HCT116 (cell line): ENCODE measurements around the gene SLTM. TPM values are rescaled to one million over a fixed set of nuclear protein-coding genes. Genes with fewer than 3 reads are reported as not detected.
"Not testable (repeated sequence)": the region's sequence is repeated elsewhere in the genome, so short reads cannot be mapped to it uniquely, and the experiment has no call there.

Experiments
- ATAC-seq: fragments of 200-7000 bp; cut with Tn5 transposase; 2 replicates; pipeline ENCODE4 v1.9.1; 2020; ENCODE audit warnings: mild to moderate bottlenecking, moderate library complexity
- BruUV-seq: library from RNA; stranded (reverse); fragments of 400-500 nt; replicated peaks from 2 replicates; lab custom pipeline; 2021; lab: Mats Ljungman, UMichigan
- CTCF ChIA-PET: fragments of 300-600 bp; sonication (Branson Sonifier 250); formaldehyde crosslinking; loops from one replicate; lab custom pipeline; 2021; ENCODE audit warnings: antibody characterized with exemption; lab: Charles Lee
- POLR2A ChIA-PET: fragments of 300-600, 350-600 bp; sonication (Branson Sonifier 250); formaldehyde crosslinking; loops from one replicate; lab custom pipeline; 2021; ENCODE audit warnings: antibody characterized with exemption; lab: Charles Lee
- RAD21 ChIA-PET, 2 experiments: fragments of 300-600 bp; sonication (Branson Sonifier 250); formaldehyde crosslinking; loops; one replicate each; lab custom pipeline; 2023; ENCODE audit warnings: low total read pairs in 2 of 2; ENCODE audit not compliant: uncharacterized antibody in 2 of 2, unreplicated experiment in 2 of 2, low non-redundant PET in 1 of 2; lab: Charles Lee
- DNase-seq: peaks from one replicate; pipeline ENCODE4 v3.0.0-alpha.2; 2010; ENCODE audit warnings: low read depth, low spot score
- H2AFZ ChIP-seq: fragments of 200-600 bp; shearing (Covaris generic), sonication (generic); 2 replicates; pipeline ENCODE4 v1.6.1; 2017; ENCODE audit warnings: low read depth, mixed run types, mixed read lengths, antibody characterized with exemption, low read length; ENCODE audit not compliant: poor library complexity, severe bottlenecking
- H3K27ac ChIP-seq: 2 replicates; pipeline ENCODE4 v1.5.1; 2012; ENCODE audit warnings: low read depth, low read length
- H3K27me3 ChIP-seq: fragments of 200-600 bp; sonication (generic); 2 replicates; pipeline ENCODE4 v1.6.1; 2016; ENCODE audit warnings: mixed run types, low read length, mixed read lengths; ENCODE audit not compliant: insufficient read depth
- H3K36me3 ChIP-seq, 2 experiments: fragments of 200-500 bp in 1 of 2; fragments of 200-600 bp in 1 of 2; sonication (Bioruptor generic) in 1 of 2; sonication (generic) in 1 of 2; 2 replicates each; pipeline versions ENCODE4 v1.5.1 to v1.6.1; 2014 to 2016; ENCODE audit warnings: low read length in 2 of 2, inconsistent platforms in 1 of 2, mixed read lengths in 1 of 2, mixed run types in 1 of 2; ENCODE audit not compliant: insufficient read depth in 2 of 2, control insufficient read depth in 1 of 2
- H3K4me1 ChIP-seq, 2 experiments: fragments of 200-600 bp in 1 of 2; sonication (generic) in 1 of 2; 2 replicates each; pipeline versions ENCODE4 v1.5.1 to v1.6.1; 2012 to 2017; ENCODE audit warnings: low read length in 2 of 2, inconsistent platforms in 1 of 2, mild to moderate bottlenecking in 1 of 2, mixed read lengths in 1 of 2, mixed run types in 1 of 2, moderate library complexity in 1 of 2; ENCODE audit not compliant: insufficient read depth in 2 of 2, control insufficient read depth in 1 of 2
- H3K4me2 ChIP-seq: fragments of 200-600 bp; sonication (generic); 2 replicates; pipeline ENCODE4 v1.6.1; 2017; ENCODE audit warnings: mixed run types, low read length, mixed read lengths
- H3K4me3 ChIP-seq, 2 experiments: fragments of 200-600 bp in 1 of 2; sonication (generic) in 1 of 2; replicated peaks in 1 of 2; 2 replicates each; pipeline ENCODE4 v1.5.1; 2011 to 2016; ENCODE audit warnings: low read length in 2 of 2, control low read depth in 1 of 2, low read depth in 1 of 2, mild to moderate bottlenecking in 1 of 2, mixed read lengths in 1 of 2, mixed run types in 1 of 2
- H3K79me2 ChIP-seq: fragments of 200-600 bp; sonication (generic); 2 replicates; pipeline ENCODE4 v1.6.1; 2017; ENCODE audit warnings: mild to moderate bottlenecking, mixed run types, low read length, moderate library complexity, mixed read lengths; ENCODE audit not compliant: insufficient read depth
- H3K9ac ChIP-seq: fragments of 200-600 bp; sonication (generic); 2 replicates; pipeline ENCODE4 v1.6.1; 2016; ENCODE audit warnings: low read length, mixed read lengths
- H3K9me2 ChIP-seq: fragments of 200-600 bp; sonication (generic), shearing (Covaris generic); 2 replicates; pipeline ENCODE4 v1.6.1; 2017; ENCODE audit warnings: mixed run types, mild to moderate bottlenecking, moderate library complexity; ENCODE audit not compliant: insufficient read depth
- H3K9me3 ChIP-seq, 2 experiments: fragments of 200-500 bp in 1 of 2; fragments of 200-600 bp in 1 of 2; sonication (Bioruptor generic) in 1 of 2; sonication (generic) in 1 of 2; 2 replicates each; pipeline ENCODE4 v1.6.1; 2014 to 2017; ENCODE audit warnings: low read length in 2 of 2, mixed read lengths in 2 of 2, inconsistent platforms in 1 of 2, low read depth in 1 of 2, mild to moderate bottlenecking in 1 of 2, mixed run types in 1 of 2, moderate library complexity in 1 of 2; ENCODE audit not compliant: control insufficient read depth in 1 of 2, insufficient read depth in 1 of 2
- H4K20me1 ChIP-seq: fragments of 200-600 bp; sonication (generic), shearing (Covaris generic); 2 replicates; pipeline ENCODE4 v1.6.1; 2017; ENCODE audit warnings: mixed run types, mild to moderate bottlenecking, moderate library complexity; ENCODE audit not compliant: insufficient read depth
- EZH2phosphoT487 ChIP-seq: fragments of 200-600 bp; IDR thresholded peaks from 2 replicates; pipeline ENCODE4 v1.6.1; 2018; ENCODE audit warnings: antibody characterized with exemption, borderline replicate concordance
- POLR2A ChIP-seq: IDR thresholded peaks from 2 replicates; pipeline ENCODE4 v1.7.0; 2011; ENCODE audit warnings: borderline replicate concordance; ENCODE audit not compliant: insufficient read depth, insufficient read length; ENCODE audit errors: extremely low read depth
- POLR2AphosphoS5 ChIP-seq: IDR thresholded peaks from 2 replicates; pipeline ENCODE4 v1.6.1; 2011; ENCODE audit warnings: mild to moderate bottlenecking, low read depth, low read length, moderate library complexity
- SP1 ChIP-seq: IDR thresholded peaks from 2 replicates; pipeline ENCODE4 v1.6.1; 2012; ENCODE audit warnings: low read depth
- SRF ChIP-seq: IDR thresholded peaks from 2 replicates; pipeline ENCODE4 v1.6.1; 2012; ENCODE audit warnings: low read depth
- TCF7L2 ChIP-seq: IDR thresholded peaks from 2 replicates; pipeline ENCODE4 v1.7.0; 2011; ENCODE audit warnings: borderline replicate concordance, inconsistent platforms; ENCODE audit not compliant: insufficient read depth, insufficient read length; ENCODE audit errors: extremely low read depth
- ZNF274 ChIP-seq: fragments of 200-500 bp; sonication (Bioruptor generic); IDR thresholded peaks from 2 replicates; pipeline ENCODE4 v1.6.1; 2014; ENCODE audit warnings: mild to moderate bottlenecking, low read depth, low read length, inconsistent platforms
- intact Hi-C: fragments of 100-400 bp; cut with micrococcal nuclease; formaldehyde crosslinking; loops from 2 replicates; pipeline ENCODE4 v1.10.0; 2022
- total RNA-seq: library from RNA; stranded (reverse); gene quantifications from one replicate; pipeline ENCODE4 v1.2.1, GENCODE V29; 2021; ENCODE audit not compliant: unreplicated experiment
- TF ChIP-seq, protein P1 (sequence below): IDR thresholded peaks from 2 replicates; pipeline ENCODE4 v1.6.1; 2012; ENCODE audit warnings: low read depth
- TF ChIP-seq, protein P2 (sequence below), 3 experiments: fragments of 200-600 bp in 1 of 3; sonication (generic) in 1 of 3; IDR thresholded peaks in 2 of 3; conservative IDR thresholded peaks in 1 of 3; 2 replicates each; pipeline ENCODE4 v1.5.1; 2012 to 2017; ENCODE audit warnings: low read depth in 2 of 3, low read length in 2 of 3, antibody characterized with exemption in 1 of 3, borderline replicate concordance in 1 of 3, control low read depth in 1 of 3, mild to moderate bottlenecking in 1 of 3, mixed read lengths in 1 of 3, mixed run types in 1 of 3, moderate library complexity in 1 of 3; ENCODE audit not compliant: insufficient read depth in 1 of 3

SLTM gene
- total RNA-seq, 1 experiment from 2014 or later = 88.7 TPM

DNA sequence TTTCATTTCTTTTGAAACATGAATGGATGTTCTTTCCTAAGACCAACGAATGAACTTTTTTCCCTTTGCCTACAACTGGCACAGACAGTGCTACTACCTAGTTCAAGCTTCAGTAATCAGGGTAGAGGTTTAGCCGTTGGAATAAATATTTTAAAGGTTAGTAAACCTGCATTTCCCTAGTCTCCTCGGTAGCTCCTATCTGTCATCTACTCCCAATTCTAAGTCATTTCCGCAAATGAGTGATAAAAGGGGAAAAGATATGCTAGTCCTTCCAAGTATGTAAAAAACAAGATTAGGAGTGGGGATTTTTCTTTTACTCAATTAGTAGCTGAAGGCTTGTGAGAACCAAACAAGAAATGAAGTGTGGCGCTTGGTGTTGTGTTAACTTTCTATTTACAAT lies 15.2 kb downstream of the SLTM start (continued):
- TF ChIP-seq, protein P1, sequence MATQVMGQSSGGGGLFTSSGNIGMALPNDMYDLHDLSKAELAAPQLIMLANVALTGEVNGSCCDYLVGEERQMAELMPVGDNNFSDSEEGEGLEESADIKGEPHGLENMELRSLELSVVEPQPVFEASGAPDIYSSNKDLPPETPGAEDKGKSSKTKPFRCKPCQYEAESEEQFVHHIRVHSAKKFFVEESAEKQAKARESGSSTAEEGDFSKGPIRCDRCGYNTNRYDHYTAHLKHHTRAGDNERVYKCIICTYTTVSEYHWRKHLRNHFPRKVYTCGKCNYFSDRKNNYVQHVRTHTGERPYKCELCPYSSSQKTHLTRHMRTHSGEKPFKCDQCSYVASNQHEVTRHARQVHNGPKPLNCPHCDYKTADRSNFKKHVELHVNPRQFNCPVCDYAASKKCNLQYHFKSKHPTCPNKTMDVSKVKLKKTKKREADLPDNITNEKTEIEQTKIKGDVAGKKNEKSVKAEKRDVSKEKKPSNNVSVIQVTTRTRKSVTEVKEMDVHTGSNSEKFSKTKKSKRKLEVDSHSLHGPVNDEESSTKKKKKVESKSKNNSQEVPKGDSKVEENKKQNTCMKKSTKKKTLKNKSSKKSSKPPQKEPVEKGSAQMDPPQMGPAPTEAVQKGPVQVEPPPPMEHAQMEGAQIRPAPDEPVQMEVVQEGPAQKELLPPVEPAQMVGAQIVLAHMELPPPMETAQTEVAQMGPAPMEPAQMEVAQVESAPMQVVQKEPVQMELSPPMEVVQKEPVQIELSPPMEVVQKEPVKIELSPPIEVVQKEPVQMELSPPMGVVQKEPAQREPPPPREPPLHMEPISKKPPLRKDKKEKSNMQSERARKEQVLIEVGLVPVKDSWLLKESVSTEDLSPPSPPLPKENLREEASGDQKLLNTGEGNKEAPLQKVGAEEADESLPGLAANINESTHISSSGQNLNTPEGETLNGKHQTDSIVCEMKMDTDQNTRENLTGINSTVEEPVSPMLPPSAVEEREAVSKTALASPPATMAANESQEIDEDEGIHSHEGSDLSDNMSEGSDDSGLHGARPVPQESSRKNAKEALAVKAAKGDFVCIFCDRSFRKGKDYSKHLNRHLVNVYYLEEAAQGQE = no peak
- TF ChIP-seq POLR2A (no peak), SP1 (no peak), POLR2AphosphoS5 (no peak), EZH2phosphoT487 (no peak), SRF (no peak), TCF7L2 (no peak), ZNF274 (no peak)
- TF ChIP-seq, protein P2, sequence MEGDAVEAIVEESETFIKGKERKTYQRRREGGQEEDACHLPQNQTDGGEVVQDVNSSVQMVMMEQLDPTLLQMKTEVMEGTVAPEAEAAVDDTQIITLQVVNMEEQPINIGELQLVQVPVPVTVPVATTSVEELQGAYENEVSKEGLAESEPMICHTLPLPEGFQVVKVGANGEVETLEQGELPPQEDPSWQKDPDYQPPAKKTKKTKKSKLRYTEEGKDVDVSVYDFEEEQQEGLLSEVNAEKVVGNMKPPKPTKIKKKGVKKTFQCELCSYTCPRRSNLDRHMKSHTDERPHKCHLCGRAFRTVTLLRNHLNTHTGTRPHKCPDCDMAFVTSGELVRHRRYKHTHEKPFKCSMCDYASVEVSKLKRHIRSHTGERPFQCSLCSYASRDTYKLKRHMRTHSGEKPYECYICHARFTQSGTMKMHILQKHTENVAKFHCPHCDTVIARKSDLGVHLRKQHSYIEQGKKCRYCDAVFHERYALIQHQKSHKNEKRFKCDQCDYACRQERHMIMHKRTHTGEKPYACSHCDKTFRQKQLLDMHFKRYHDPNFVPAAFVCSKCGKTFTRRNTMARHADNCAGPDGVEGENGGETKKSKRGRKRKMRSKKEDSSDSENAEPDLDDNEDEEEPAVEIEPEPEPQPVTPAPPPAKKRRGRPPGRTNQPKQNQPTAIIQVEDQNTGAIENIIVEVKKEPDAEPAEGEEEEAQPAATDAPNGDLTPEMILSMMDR (IDR thresholded peaks at IDR 0.05 in 2 of 3, conservative IDR thresholded peaks at IDR 0.05 in 1 of 3; ENCODE audit: borderline replicate concordance in 1 of 3, insufficient read depth in 1 of 3, low read depth in 2 of 3, low read length in 2 of 3) = no peak

DNA sequence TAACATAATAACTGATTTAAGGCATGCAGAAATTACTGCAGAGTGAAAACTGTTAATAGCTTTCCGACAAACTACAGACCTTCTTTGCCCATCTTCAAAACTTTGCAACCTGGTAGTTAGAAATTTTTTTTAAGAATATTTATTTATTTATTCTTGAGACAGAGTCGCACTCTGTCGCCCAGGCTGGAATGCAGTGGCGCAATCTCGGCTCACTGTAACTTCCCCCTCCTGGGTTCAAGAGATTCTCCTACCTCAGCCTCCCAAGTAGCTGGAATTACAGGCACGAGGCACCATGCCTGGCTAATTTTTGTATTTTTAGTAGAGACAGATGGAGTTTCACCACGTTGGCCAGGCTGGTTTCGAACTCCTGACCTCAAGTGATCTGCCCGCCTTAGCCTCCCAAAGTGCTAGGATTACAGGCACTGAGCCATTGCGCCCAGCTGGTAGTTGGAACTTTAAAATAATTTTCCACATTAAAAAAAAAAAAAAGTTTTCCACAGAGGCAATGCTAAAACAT lies 15.8 kb downstream of the SLTM start:
- CTCF ChIA-PET, H3K4me3 ChIP-seq, DNase-seq, H3K27me3 ChIP-seq, RAD21 ChIA-PET, H3K4me1 ChIP-seq, intact Hi-C loops, H3K9me3 ChIP-seq, H2AFZ ChIP-seq, H4K20me1 ChIP-seq, BruUV-seq, H3K27ac ChIP-seq, H3K9me2 ChIP-seq, H3K4me2 ChIP-seq, ATAC-seq, H3K9ac ChIP-seq: not testable (repeated sequence)
- POLR2A ChIA-PET = interaction anchor here (1.6 kb wide), 1 partner anchor 11 kb away, joined by 6 read pairs; no protein-coding TSS in a partner anchor
- Histone ChIP-seq H3K79me2 (peaks cover 94% of the 10 kb centered on the region), H3K36me3 (peaks cover 16 to 25% of the 10 kb centered on the region in 2 experiments)
